GM18511 (cell line): ENCODE measurements around the gene DNM3.
A peak's percentile ranks its signal among the peaks of the same experiment; 100 is the strongest.

Experiments
- ATAC-seq: cut with Tn5 transposase; IDR thresholded peaks from one replicate; pipeline ENCODE4 v1.9.1; 2021; ENCODE audit warnings: mild to moderate bottlenecking, moderate library complexity; ENCODE audit not compliant: unreplicated experiment

The DNM3 gene

DNA sequence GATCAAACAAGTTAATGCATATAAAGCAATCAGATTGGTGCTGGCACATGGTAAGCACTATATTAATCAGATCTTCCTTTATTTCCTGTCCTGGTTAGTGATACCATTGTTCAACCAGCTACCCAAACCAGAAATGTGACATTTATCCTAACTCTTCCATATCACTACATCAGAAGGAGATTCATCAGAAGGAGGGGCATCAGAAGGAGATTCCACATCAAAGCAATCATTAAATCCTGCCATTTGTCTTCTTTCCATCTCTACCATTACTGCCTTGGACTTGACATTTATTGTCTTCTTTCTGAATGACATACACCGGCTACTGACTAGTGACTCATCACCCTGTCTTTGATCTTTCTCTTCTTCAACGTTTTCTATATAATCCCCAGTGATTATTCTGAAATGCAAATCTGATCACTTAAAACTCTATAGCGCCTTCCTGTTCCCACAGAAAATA is 75.0 kb downstream of the DNM3 start:
- no peak for ATAC-seq

DNA sequence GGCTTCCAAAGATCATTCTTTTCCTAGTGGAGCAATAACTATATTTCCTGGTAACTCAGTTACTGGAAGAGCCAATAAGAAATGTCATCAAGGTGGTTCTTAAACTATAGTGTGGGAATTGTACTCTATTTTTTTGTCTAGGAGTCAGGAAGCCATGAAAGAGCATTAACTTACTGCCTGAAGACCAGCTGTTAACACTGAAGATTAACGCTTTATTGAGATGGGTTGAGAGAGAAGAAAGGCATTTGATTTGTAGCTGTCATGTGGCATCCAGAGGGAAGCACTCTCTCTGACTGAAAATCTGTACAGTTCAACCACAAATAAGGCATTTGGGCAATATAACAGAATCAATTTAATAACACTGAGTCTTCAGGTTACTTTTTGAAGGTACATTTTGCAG is 76.0 kb downstream of the DNM3 start:
- no peak for ATAC-seq

DNA sequence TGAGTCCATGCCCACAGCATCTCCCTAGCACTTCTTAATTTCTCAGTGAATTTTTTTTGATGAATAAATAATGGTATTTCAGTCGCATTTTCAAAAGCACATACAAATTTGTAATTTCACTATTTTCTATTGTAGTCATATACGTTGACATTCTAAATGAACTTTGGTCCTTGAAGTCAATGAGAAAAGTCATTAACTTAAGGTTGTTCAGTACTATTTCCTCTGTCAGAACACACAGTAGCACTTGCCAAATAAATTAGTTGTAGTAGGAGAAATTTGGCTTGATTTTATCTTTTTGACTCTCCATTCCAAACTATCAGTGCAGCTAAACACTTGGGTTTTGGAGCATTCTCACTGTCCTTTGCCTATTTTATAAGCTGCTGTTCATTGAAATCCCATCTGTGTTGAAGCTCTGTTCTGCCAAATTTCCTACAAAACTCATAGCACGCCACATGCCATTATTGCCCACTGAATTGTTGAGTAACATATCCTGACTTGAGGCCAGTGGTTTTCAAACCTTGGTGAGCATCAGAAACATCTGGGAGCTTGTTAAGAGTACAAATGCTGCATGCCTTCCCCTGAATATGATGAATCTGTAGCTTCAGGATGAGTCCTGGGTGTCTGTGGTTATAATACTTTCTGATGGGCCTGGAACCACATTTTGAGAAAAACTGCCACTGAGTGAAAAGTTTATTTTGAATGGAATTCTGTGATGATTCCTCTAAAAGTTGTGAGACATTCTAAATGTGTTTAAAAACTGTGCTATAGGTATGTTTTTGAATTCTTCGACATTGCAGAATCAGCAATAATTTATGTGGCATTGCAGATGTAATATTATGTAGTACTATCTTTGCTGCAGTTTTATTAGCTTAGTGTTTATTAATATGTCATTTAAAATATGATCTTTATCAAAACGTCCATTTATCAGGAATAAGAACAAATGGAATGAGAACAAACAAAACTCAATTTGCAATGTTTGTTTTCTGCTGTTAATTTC is 78.9 kb downstream of the DNM3 start:
- no peak for ATAC-seq

DNA sequence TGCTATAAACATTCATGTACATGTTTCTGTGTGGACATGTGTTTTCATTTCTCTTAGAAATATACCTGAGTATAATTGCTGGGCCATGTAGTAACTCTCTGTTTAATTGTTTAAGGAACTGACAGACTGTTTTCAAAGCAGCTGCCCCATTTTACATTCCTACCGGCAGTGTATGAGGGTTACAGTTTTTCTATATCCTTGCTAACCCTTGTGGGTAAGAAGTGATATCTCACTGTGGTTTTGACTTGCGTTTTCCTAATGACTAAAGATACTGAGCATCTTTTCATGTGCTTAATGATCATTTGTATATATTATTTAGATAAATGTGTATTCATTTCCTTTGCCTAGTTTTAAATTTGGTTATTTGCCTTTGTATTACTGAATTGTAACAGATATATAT is 81.7 kb downstream of the DNM3 start:
- ATAC-seq = no peak

DNA sequence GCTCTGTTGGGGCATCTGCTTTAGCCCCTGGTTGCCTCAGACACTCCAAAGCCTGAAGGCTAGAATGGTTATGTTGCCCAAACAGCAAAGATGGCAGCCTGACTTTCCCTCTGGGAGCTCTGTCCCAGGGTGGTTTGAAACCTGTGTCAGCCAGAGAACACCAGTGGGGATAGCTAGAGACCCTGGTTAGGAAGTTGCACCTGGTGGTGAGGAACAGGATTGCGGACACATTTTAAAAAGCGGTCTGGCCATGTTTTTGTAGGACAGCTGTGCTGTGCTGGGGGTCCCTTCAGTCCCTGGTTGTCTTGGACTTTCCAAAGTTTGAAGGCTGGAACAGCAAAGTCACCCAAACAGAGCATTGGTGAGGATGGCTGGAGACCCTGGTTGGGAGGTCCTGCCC is 87.8 kb downstream of the DNM3 start:
- no peak for ATAC-seq

DNA sequence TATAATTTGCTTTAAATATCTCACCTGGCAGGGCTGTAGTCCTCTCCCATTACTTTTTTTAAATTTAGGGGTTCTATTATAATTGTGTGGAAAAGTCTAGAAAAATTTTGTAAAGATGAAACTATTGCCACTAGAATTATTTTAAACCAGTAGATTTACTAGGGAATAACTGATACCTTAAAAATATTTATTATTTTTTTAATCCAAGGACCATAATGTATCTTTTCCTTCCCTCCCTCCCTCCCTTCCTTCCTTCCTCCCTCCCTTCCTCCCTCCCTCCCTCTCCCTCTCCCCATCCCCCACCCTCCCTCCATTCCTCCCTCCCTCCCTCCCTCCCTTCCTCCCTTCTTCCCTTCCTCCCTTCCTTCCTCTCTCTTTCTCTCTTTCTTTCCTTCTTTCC is 90.5 kb downstream of the DNM3 start:
- ATAC-seq = no peak

DNA sequence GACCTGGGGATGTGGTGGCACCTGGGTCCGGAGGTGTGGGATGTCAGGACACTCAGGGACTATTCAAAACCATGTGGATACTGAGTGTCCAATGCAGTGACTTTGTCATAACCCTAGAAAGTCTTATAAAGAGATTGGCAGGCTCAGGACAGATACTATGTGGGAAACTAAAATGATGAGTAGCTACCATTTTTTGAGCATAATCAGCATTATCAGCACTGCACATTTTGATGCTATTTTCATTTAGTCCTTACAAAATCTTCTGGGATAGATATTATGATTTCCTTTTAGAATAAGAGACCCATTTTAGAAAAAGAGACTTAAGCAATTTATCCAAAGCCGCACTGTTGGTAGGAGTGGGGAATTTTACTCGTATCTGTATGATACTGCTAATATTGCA is 93.4 kb downstream of the DNM3 start:
- ATAC-seq = no peak

DNA sequence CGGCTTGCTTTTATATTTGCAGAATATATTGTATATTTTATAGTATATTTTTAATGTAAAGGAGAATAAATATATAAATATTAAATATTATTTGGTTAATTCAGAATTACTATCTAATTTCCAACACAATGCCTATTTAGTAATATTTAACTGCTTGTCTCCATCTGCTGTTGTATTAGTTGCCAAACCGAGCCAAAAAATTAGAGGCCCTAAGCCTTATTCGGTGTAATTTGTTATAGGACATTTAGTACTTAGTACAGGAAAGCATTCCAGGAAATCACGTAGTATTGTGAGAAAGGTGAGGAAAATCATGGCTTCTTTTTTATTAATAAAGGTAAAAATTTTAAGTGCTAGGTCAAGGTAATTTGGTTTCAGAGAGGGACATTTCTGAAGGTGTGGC is 93.8 kb downstream of the DNM3 start:
- ATAC-seq = no peak

DNA sequence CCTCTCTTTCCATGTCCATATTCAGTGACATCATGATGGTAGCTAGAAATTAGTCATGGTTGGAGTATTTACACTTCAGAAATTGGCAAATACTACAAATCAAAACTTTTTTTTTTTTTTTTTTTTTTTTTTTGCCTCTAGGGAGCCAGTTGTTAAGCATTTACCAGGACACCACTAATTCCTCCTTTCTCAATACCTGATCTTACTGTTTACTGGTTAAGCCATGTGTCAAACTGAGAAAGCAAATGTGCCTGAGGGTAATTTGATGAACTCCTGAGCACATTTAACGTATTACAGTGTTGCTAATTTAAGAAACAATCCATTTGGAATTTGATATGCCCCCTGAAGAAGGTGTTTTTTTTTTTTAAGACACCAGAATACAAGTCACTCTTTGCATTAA is 94.4 kb downstream of the DNM3 start:
- ATAC-seq = no peak

DNA sequence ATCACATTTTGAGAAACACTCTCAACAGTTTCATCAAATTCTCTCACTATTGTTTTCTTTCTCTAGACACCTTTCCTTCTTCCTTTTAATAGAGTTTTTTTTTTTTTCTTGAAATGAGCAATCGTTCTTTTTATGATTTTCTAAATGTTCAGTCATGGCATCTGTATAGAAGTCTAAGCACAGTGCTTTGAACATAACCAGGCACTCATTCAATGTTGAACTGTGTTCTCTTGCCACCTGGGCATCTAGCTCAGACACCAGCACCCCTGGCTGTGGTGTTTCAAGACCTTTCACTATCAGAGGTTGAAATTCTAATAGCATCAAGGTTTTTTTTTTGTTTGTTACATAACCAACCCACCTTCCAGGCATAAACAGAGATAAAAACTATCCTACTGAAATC is 96.6 kb downstream of the DNM3 start:
- ATAC-seq = no peak

DNA sequence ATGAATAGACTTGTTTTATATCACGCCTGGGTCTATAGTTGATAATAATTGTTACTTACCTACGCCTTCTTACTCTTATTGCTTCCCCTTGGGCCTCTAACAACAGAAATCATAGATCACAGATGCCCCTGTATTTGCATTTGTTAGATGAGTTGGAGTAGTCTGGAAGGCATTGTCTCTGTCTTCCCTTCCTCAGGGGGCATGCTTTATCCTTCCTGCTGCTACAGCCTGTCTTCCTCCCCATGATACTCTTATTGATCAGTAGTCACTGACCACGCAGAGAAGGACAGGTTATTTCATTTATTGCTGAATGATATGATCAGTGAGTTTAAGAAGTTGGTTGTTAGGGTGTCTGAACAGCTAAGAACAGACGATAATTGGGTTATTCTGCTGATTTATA is 98.4 kb downstream of the DNM3 start:
- no peak for ATAC-seq

DNA sequence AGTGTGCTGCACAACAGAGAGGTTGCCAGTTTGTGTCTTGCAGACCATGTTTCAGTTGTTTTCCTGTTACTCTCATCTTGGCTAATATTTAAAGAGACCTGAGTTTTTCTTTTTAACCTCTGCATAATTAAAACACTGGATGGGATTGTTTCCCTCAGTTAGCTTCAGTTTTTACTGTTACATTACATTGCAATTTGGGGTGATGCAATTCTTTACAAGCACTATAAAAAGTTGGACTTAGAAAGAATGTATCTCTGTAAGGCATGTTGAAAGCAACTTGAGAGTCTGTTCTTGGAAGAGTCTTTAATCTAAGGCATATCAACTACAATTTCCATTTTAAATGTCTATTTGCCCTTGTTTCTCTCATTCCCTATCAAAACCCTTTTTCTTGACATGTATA is 99.1 kb downstream of the DNM3 start:
- no peak for ATAC-seq

DNA sequence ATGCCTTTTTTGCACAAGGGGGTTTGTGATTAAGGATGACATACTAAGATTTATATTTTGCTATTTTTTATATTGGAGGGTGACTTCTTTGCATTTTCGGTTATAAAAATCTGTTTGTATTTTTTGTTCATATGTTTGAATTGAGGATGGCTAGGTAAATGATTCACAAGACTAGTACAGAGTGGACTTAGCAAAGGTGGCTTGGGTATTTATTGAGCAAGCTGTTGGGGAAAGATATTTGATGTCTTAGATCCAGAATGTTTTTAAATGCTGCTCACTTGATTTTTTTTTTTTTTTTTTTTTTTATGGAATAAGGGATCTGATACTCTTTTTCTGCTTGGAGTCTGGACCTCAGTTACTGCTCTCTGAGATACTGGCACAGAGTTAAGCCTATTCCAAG is 100.6 kb downstream of the DNM3 start:
- ATAC-seq = no peak

DNA sequence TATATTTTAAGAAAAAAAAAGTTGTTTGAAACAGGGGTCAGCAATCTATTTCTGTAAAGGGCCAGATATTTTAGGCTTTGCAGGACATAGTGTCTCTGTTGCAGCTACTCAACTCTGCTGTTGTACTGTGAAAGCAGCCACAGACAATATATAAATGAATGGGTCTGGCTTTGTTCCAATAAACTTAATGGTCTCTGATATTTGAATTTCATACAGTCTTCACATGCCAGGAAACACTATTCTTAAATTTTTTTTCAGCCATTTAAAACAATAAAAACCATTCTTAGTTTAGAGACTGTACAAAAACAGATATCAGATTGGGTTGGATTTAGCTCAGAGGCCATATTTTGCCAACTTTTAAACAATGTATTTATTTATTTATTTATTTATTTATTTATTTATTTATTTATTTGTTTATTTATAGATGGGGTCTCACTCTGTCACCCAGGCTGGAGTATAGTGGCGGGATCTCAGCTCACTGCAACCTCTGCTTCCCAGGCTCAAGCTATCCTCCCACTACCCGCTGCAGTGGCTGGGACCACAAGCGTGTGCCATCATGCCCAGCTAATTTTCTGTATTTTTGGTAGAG is 102.8 kb downstream of the DNM3 start:
- ATAC-seq = no peak

DNA sequence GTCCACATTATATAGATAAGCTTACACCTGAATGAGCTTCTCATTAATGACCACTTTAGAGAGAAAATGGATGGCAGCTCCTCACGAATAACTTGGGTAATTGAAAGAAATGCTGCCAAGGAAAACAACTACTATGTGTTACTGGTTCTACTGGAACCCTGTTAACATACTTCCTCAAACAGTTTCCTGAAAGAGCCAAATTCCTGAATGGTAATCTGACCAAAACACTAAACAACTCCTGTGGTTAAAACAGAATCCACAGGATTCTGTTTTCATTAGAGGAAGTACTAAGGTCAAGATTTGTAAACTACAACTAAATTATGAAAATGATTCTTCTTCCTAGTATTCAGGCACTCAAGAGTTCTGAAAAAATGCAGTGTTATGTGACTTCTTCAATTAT is 107.2 kb downstream of the DNM3 start:
- ATAC-seq = no peak

DNA sequence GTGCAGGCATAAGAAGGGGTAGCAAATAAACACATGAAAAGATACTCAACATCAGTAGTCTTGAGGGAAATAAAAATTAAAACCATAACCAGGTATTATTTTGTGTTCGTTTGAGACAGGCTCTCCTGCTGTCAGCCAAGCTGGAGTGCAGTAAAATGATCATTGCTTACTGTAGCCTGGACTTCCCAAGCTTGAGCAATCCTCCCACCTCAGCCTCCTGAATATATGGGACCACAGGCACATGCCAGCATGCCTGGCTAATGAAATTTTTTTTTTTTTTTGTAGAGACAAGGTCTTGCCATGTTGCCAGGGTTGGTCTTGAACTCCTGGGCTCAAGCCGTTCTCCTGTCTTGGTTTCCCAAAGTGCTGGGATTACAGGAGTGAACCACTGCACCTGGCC is 108.0 kb downstream of the DNM3 start:
- no peak for ATAC-seq

DNA sequence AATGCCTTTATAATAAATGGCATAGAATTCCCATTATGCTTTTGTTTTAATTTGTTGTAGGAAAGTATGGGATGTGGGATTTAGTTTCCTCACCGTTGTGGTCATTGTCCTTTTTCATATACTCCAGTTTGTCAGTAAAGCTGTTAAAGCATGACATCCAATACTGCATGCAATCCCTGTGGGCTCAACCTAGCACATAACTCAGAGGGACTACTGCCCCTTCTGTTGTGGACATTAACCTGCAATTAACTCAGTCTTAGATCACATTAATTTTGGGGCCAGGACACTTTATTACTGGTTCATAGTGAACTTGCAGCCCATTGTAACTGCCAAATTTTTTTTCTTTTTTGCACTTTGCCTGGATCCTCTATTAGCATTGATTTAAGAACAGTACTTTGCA is 112.5 kb downstream of the DNM3 start:
- no peak for ATAC-seq

DNA sequence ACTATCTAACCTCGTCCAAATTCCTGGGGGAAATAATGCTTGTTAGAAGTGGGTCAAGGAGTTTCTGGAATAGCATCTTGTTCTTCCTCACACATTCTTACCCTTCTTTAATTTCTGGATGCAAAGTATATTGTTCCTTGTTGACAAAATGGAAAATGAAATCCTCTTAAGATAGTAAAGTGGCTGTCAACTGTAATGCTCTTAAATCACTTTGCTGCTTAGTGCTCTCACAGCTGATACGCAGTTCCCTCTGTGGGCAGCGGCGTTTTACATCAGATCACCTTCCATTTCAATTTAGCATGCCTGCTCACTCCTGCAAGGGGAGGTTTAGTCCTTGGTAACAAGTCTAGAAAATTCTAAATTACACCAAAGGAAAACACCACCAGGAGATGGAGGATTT is 113.1 kb downstream of the DNM3 start:
- ATAC-seq = no peak

DNA sequence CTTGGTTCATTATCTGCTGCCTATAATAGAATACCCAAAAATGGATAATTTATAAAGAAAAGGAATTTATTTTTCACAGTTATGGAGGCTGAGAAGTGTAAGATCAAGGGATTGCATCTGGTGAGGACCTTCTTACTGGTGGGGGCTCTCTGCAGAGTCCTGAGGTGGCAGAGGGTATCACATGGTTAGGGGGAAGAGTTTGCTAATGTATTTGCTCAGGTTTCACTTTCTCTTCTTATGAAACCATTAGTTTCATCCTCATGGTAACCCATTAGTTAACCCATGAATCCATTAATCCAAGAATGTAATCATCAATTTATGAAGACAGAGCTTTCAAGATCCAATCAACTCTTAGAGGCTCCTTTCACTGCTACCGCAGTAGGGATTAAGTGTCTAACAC is 120.6 kb downstream of the DNM3 start:
- ATAC-seq = peak; percentile 74

DNA sequence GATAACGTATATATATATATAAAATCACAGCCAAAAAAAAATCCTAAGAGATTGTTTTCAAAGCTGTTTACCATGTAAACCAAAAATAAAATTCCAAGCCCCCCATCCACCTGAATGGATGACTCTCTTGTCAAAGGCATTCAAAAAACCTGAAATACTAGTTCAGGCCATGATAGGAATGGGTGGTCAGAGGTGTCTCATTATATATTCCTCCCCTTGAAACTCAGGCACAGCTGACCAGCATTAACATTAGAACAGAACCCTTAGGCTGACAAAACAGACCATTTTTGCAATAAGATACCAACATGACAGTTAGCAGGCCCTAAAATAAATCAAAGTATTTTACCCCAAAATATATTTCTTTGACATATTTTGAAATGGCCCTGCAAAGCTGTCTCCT is 122.5 kb downstream of the DNM3 start:
- no peak for ATAC-seq

DNA sequence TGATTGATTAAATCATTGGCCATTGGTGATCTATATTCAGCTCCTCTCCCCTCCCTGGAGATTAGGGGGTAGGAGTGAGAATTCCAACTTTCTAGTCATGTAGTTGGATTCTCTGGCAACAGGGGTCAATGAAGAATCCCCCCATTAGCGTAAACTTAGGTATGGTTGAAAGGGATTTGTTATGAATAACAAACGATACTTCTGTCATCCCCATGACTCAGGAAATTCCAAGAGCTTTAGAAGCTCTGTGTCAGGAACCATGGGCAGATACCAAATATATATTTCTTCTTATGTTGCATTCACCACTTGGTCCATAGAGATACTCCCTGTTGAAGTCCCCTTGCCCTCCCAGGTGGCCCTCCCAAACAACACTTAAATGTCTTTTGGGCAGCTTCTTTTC is 124.5 kb downstream of the DNM3 start:
- ATAC-seq = no peak

DNA sequence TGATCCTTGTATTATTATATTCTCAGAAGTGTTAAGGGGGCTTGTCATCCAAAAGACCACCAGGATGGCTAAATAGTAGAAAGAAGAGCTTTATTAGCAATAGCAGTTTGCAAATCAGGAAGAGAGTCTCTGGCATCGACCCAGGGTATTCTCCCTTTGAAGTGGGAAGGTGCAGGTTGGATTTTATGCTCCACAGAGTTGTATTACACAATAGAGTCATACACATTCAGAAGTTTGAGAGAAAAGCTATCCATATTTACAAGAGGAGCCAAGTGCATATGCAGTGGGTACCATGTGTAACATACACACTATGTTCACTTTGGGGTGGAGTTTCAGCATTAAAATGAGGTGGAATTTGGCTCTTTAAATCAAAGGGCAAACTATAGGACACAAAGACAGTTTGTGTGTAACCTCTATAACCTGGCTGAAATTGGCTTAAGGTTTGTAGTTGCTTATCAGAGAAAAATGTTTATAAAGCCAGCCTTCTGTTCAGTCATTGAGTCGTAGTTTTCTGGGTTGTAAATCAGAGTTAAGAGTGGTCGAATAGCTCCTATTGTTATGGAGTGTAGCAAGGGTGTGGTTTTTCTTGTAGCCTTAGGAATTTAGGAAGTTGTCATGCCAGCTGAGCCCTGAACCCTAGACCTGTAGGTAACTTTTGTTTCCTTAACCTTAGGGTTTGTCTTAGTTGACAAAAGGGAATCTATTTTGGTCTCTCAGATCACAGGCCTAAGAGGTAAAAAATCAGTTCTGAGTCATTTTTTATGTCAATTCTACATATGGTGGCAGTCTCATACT is 125.3 kb downstream of the DNM3 start:
- ATAC-seq = no peak
